A549 (cell line): ENCODE measurements around the gene RAB3GAP2.

Source experiments
- EP300 ChIP-seq, 2 experiments: fragments of >200 bp; sonication (Bioruptor Twin); formaldehyde crosslinking; IDR thresholded peaks; 2 replicates in 1 of 2; 3 replicates in 1 of 2; pipeline ENCODE4 v1.6.1; 2016 to 2017
- JUN ChIP-seq, 2 experiments: fragments of >200 bp; sonication (Bioruptor Twin); formaldehyde crosslinking; IDR thresholded peaks; 2 replicates in 1 of 2; 3 replicates in 1 of 2; pipeline ENCODE4 v1.6.1; 2016 to 2017
- POLR2A ChIP-seq: IDR thresholded peaks from 2 replicates; pipeline ENCODE4 v1.6.1; 2012; ENCODE audit warnings: mild to moderate bottlenecking, low read length

GRCh38 chr1:220307607-220308006, 35.4 kb upstream of the RAB3GAP2 start:
- TF ChIP-seq JUN (IDR thresholded peaks at IDR 0.05) = no peak
- no peak for TF ChIP-seq POLR2A
- no peak for TF ChIP-seq EP300 (IDR thresholded peaks at IDR 0.05)
